Gastrocnemius medialis (tissue), 4 donors: Measurements from ENCODE around the gene TMEM209. TPM values are rescaled to one million over a fixed set of nuclear protein-coding genes. Genes with fewer than 3 reads are reported as not detected.
A peak's percentile ranks its signal among the peaks of the same experiment; 100 is the strongest.
"Not testable (repeated sequence)": the region's sequence is repeated elsewhere in the genome, so short reads cannot be mapped to it uniquely, and the experiment has no call there.

Source experiments
- ATAC-seq, 2 donors: fragments of 150-250 bp; one replicate each; pipeline ENCODE4 v1.9.1; 2016
- DNase-seq, 2 donors: peaks; one replicate each; pipeline ENCODE4 v3.0.0-alpha.2; 2019
- H3K27ac ChIP-seq, 4 donors: fragments of 200-600 bp; sonication (generic); 1 replicate in 1 of 4; 2 replicates in 3 of 4; pipeline ENCODE4 v1.5.1; 2016 to 2018; ENCODE audit warnings: mild to moderate bottlenecking in 2 of 4, moderate library complexity in 1 of 4
- H3K27me3 ChIP-seq, 3 donors: fragments of 200-600 bp; sonication (generic) in 2 of 3; 1 replicate in 1 of 3; 2 replicates in 2 of 3; pipeline versions ENCODE4 v1.5.1 to v1.6.0; 2016 to 2019; ENCODE audit warnings: mild to moderate bottlenecking in 1 of 3, moderate library complexity in 1 of 3
- H3K36me3 ChIP-seq, 2 donors: fragments of 200-600 bp; sonication (generic) in 1 of 2; one replicate each; pipeline ENCODE4 v1.5.1; 2017 to 2018
- H3K4me1 ChIP-seq, 2 donors: fragments of 200-600 bp; sonication (generic) in 1 of 2; one replicate each; pipeline ENCODE4 v1.5.1; 2016 to 2017; ENCODE audit warnings: mild to moderate bottlenecking in 2 of 2
- H3K4me3 ChIP-seq, 4 donors: fragments of 200-600 bp; sonication (generic) in 3 of 4; 1 replicate in 1 of 4; 2 replicates in 3 of 4; pipeline ENCODE4 v1.5.1; 2016 to 2019; ENCODE audit warnings: mild to moderate bottlenecking in 2 of 4
- H3K9me3 ChIP-seq, 3 donors: fragments of 200-600 bp; sonication (generic) in 2 of 3; 1 replicate in 1 of 3; 2 replicates in 2 of 3; pipeline ENCODE4 v1.5.1; 2016 to 2019
- POLR2A ChIP-seq, 2 donors: fragments of 450-650 bp; IDR thresholded peaks; one replicate each; pipeline ENCODE4 v1.6.1; 2017; ENCODE audit warnings: antibody characterized with exemption in 2 of 2, mild to moderate bottlenecking in 2 of 2, moderate library complexity in 2 of 2
- in situ Hi-C, 4 donors: fragments of 200-750 bp; cut with MboI; loops; one replicate each; pipeline versions ENCODE4 v1.15.0 to v1.8.0; 2017; ENCODE audit warnings: low sequenced_read_pairs in 4 of 4
- intact Hi-C: fragments of 100-400 bp; cut with DNase I; formaldehyde crosslinking; loops from one replicate; pipeline ENCODE4 v1.15.1; 2023; ENCODE audit warnings: low total_unique reads
- total RNA-seq, 4 donors: library from RNA; depleted of rRNA; stranded (reverse); fragments of >200 nt; gene quantifications; one replicate each; pipeline versions ENCODE4 v1.1.0 to v1.2.3, GENCODE V29; 2016
- TF ChIP-seq, protein P1 (sequence below), 5 experiments: fragments of 450-650 bp in 3 of 5; fragments of 200-600 bp in 2 of 5; sonication (generic) in 2 of 5; IDR thresholded peaks in 4 of 5; conservative IDR thresholded peaks in 1 of 5; 1 replicate in 4 of 5; 2 replicates in 1 of 5; pipeline ENCODE4 v1.5.1; 2016 to 2019; ENCODE audit warnings: antibody characterized with exemption in 5 of 5, mild to moderate bottlenecking in 3 of 5, moderate library complexity in 3 of 5

The TMEM209 gene
- total RNA-seq, 4 donors from 2014 or later, result 5.4 to 14.0 (median 9.9) TPM

DNA sequence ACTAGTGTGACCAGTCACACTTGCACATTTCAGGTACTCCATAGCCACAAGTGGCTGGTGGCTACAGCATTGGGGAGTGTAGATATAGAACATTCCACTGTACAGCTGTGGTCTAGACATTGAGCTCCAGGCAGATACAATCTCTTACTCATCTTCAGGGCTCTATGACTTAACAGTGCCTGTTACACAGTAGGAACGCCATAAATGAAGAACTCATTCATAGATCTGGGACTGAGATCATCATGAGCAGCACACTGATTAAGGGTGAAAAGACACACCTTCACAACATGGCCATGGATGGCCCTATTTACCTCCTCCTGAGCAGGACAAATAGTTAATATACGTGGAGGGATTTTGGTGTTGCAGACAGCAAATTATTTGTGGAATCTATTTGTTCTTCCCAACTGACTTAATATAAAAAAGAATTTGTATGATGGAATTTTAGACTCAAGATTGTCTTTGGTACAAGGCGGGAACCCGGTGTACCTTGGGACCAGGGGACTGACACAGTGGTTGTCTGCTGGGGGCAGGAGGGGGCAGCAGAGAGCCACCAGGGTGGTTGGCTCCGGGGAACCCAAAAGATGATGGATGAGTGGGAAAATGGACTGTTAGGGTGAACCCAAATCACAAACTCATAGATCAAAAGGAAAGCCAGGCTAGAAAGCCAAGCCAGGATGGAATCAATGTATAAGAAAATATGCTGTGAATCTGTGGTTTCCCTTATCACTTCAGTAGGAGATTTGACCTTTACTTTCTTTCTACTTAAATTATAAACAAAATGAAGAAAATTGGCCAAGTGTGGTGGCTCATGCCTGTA is 37.2 kb upstream of the TMEM209 start:
- no peaks in the 10 kb centered on the region for H3K9me3 ChIP-seq
- H3K4me1 ChIP-seq, result no peaks in the 10 kb centered on the region
- DNase-seq, result peak; percentile 3 to 33
- H3K27me3 ChIP-seq, result no peaks in the 10 kb centered on the region
- ATAC-seq, result no peak
- in situ Hi-C loops (loop anchor here in 3 of 4 donors (25.0 kb wide), 2 partner anchors 470 to 520 kb away; no protein-coding TSS in a partner anchor), intact Hi-C loops (loop anchor here (1.0 to 2.0 kb wide), 2 partner anchors 480 to 590 kb away; no protein-coding TSS in a partner anchor)
- no peaks in the 10 kb centered on the region for H3K36me3 ChIP-seq
- H3K27ac ChIP-seq, result no peak overlapping the region
- TF ChIP-seq, protein P1, sequence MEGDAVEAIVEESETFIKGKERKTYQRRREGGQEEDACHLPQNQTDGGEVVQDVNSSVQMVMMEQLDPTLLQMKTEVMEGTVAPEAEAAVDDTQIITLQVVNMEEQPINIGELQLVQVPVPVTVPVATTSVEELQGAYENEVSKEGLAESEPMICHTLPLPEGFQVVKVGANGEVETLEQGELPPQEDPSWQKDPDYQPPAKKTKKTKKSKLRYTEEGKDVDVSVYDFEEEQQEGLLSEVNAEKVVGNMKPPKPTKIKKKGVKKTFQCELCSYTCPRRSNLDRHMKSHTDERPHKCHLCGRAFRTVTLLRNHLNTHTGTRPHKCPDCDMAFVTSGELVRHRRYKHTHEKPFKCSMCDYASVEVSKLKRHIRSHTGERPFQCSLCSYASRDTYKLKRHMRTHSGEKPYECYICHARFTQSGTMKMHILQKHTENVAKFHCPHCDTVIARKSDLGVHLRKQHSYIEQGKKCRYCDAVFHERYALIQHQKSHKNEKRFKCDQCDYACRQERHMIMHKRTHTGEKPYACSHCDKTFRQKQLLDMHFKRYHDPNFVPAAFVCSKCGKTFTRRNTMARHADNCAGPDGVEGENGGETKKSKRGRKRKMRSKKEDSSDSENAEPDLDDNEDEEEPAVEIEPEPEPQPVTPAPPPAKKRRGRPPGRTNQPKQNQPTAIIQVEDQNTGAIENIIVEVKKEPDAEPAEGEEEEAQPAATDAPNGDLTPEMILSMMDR (IDR thresholded peaks at IDR 0.05 in 4 of 5, conservative IDR thresholded peaks at IDR 0.05 in 1 of 5), result peak; percentile 60 to 80 (median 68)
- TF ChIP-seq POLR2A (IDR thresholded peaks at IDR 0.05), result no peak
- H3K4me3 ChIP-seq, result no peak overlapping the region

DNA sequence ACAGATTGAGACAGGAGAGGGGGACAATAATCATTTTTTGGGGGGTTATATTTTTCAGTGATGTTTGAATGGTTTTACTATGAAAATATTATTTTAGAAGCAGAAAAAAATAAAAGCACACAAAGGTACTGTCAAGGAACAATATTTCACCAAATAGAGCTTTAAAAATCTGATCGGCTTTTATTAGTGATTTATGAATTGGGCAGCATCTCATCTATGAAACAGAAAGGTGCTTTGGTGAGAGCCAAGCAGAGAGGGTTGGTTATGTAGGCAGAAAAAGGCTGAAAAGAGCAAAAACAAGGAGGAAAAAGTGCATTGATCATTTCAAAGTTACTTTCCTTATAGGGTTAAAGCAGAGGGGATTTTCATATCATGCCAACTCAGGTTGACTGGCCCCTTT is 35.0 kb upstream of the TMEM209 start:
- no peaks in the 10 kb centered on the region for H3K36me3 ChIP-seq
- ATAC-seq, result no peak
- H3K4me3 ChIP-seq, result no peak overlapping the region
- in situ Hi-C loops, result loop anchor here in 3 of 4 donors (25.0 kb wide), 2 partner anchors 472 to 522 kb away; no protein-coding TSS in a partner anchor
- H3K9me3 ChIP-seq, result no peaks in the 10 kb centered on the region
- no peaks in the 10 kb centered on the region for H3K27me3 ChIP-seq
- no peak for DNase-seq
- no peak overlapping the region for H3K27ac ChIP-seq
- TF ChIP-seq, protein P1 (IDR thresholded peaks at IDR 0.05 in 4 of 5, conservative IDR thresholded peaks at IDR 0.05 in 1 of 5), result no peak
- TF ChIP-seq POLR2A (IDR thresholded peaks at IDR 0.05), result no peak
- no peaks in the 10 kb centered on the region for H3K4me1 ChIP-seq
- intact Hi-C loops, result no loop called here

DNA sequence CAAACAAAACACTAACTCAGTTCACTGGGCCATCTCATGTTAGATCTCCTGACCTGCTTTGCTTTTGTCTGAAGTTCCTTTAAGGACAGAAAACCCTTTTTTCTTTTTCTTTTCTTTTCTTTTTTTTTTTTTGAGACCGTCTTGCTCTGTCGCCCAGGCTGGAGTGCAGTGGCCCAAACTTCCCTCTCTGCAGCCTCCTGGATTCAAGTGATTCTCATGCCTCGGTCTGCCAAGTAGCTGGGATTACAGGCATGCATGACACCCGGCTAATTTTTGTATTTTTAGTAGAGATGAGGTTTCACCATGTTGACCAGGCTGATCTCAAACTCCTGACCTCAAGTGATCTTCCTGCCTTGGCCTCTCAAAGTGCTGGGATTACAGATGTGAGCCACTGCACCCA is 31.2 kb upstream of the TMEM209 start:
- in situ Hi-C loops, result loop anchor here in 3 of 4 donors (25.0 kb wide), 2 partner anchors 476 to 526 kb away; no protein-coding TSS in a partner anchor

DNA sequence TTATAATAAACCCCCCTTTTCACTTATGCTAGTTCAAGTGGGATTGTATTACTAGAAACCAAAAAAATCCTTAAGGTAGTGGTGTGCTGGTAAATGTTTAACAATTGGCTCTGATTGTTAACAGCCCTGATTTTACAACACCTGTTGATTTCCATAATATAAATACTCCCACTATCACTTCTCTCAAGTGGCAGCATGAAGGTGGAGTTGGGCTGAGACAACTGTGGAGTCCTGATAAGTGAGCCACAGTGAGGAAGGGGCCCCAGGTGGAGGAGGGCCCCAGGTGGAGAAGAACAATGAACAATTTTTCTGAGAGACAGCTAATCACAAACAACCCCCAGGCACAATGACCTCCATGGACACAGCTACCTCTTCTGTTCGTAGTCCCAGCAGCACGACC is 28.9 kb upstream of the TMEM209 start:
- intact Hi-C loops, result no loop called here
- H3K27ac ChIP-seq, result no peak overlapping the region
- H3K27me3 ChIP-seq, result no peaks in the 10 kb centered on the region
- ATAC-seq (no peak), DNase-seq (no peak)
- H3K4me1 ChIP-seq, result no peaks in the 10 kb centered on the region
- TF ChIP-seq POLR2A (IDR thresholded peaks at IDR 0.05), result no peak
- TF ChIP-seq, protein P1 (IDR thresholded peaks at IDR 0.05 in 4 of 5, conservative IDR thresholded peaks at IDR 0.05 in 1 of 5), result no peak
- H3K9me3 ChIP-seq, result no peaks in the 10 kb centered on the region
- no peaks in the 10 kb centered on the region for H3K36me3 ChIP-seq
- no peak overlapping the region for H3K4me3 ChIP-seq
- in situ Hi-C loops, result loop anchor here in 3 of 4 donors (25.0 kb wide), 2 partner anchors 478 to 528 kb away; no protein-coding TSS in a partner anchor

More for the DNA sequence above, 31.2 kb upstream of the TMEM209 start:
- H3K9me3 ChIP-seq, intact Hi-C loops, H3K4me3 ChIP-seq, H3K36me3 ChIP-seq, H3K4me1 ChIP-seq, ATAC-seq, DNase-seq, H3K27me3 ChIP-seq, H3K27ac ChIP-seq: not testable (repeated sequence)

DNA sequence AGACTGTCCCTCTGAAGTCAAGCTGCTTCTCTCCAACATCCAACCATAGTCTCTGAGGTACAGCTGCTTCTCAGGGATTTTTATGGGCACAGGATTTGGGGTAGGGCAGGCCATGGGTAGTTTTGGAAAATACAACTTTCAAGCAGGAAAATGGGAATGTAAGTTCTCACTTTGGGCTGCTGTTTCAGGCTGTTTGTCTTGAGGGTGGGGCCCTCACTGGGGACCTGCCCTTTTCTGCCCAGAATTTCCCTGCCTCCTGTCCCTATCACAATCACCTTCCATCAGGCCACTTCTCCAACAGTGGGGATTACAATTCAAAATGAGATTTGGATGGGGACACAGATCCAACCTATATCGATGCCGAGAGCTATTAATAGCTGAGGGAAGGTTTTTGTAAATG is 27.0 kb upstream of the TMEM209 start:
- TF ChIP-seq POLR2A (IDR thresholded peaks at IDR 0.05), result no peak
- TF ChIP-seq, protein P1 (IDR thresholded peaks at IDR 0.05 in 4 of 5, conservative IDR thresholded peaks at IDR 0.05 in 1 of 5), result no peak
- intact Hi-C loops, result no loop called here
- H3K36me3 ChIP-seq, result no peaks in the 10 kb centered on the region
- DNase-seq (no peak), ATAC-seq (no peak)
- H3K4me1 ChIP-seq, result no peaks in the 10 kb centered on the region
- H3K9me3 ChIP-seq, result no peaks in the 10 kb centered on the region
- no peaks in the 10 kb centered on the region for H3K27me3 ChIP-seq
- H3K27ac ChIP-seq, result no peak overlapping the region
- no peak overlapping the region for H3K4me3 ChIP-seq
- in situ Hi-C loops, result loop anchor here in 3 of 4 donors (25.0 kb wide), 2 partner anchors 480 to 530 kb away; no protein-coding TSS in a partner anchor
